Measurements from ENCODE around the gene TNFRSF1B. TPM values are rescaled to one million over a fixed set of nuclear protein-coding genes. Genes with fewer than 3 reads are reported as not detected.

Gene TNFRSF1B
- polyA plus RNA-seq, 1 donor (not counting 4 experiments of a cell fraction or from before 2014, with no cell fraction given): 0.04 TPM

- no peak overlapping the region for H2AFZ ChIP-seq (ENCODE audit: control insufficient read depth, low read length)
- dilution Hi-C loops (cut with MboI; ENCODE audit: extremely low pct_ligation_motif_present, low sequenced_read_pairs): no loop called here
- no peak for FAIRE-seq
Measured at GRCh38 chr1:12228979-12229378, 62.2 kb downstream of the TNFRSF1B start.

GRCh38 chr1:12229386-12229834 lies 62.6 kb downstream of the TNFRSF1B start:
- no peak overlapping the region for H3K4me3 ChIP-seq (ENCODE audit: control insufficient read depth in 2 of 3, extremely low read depth in 1 of 3, insufficient read depth in 2 of 3, low read depth in 1 of 3, low read length in 3 of 3)
- peak overlapping the region; percentile 91 for H2AFZ ChIP-seq (ENCODE audit: control insufficient read depth, low read length)
- no peaks in the 10 kb centered on the region for H3K36me3 ChIP-seq (ENCODE audit: control insufficient read depth in 2 of 2, extremely low read depth in 1 of 2, insufficient read depth in 2 of 2, low read length in 2 of 2)
- DNase-seq (ENCODE audit: low read depth, low spot score): no peak
- H3K27me3 ChIP-seq (ENCODE audit: control insufficient read depth, extremely low read depth, insufficient read depth, low read length): no peaks in the 10 kb centered on the region
- H3K9me3 ChIP-seq (ENCODE audit: control insufficient read depth, low read depth, low read length): no peaks in the 10 kb centered on the region
- no peaks in the 10 kb centered on the region for H4K20me1 ChIP-seq (ENCODE audit: control insufficient read depth, extremely low read depth, insufficient read depth, low read length)
- no peak overlapping the region for H3K27ac ChIP-seq (ENCODE audit: control insufficient read depth, insufficient read depth, low read length)
- H3K4me1 ChIP-seq (ENCODE audit: control insufficient read depth, extremely low read depth, insufficient read depth, low read length): peaks cover 18% of the 10 kb centered on the region
- H3K4me2 ChIP-seq (ENCODE audit: control insufficient read depth, extremely low read depth, insufficient read depth, low read depth, low read length): peak overlapping the region; percentile 32
- FAIRE-seq: no peak
- dilution Hi-C loops (cut with MboI; ENCODE audit: extremely low pct_ligation_motif_present, low sequenced_read_pairs): no loop called here
- no peaks in the 10 kb centered on the region for H3K9me1 ChIP-seq (ENCODE audit: control insufficient read depth, extremely low read depth, insufficient read depth, low read length)
- H3K9ac ChIP-seq (ENCODE audit: control insufficient read depth, extremely low read depth, insufficient read depth, low read length): peak overlapping the region; percentile 92
- peaks cover 30% of the 10 kb centered on the region for H3K79me2 ChIP-seq (ENCODE audit: control insufficient read depth, insufficient read depth, low read length)
- TF ChIP-seq EZH2 (IDR thresholded peaks at IDR 0.05; ENCODE audit: low read length) (no peak), CTCF (optimal IDR thresholded peaks at IDR 0.05 in 1 of 3, IDR thresholded peaks at IDR 0.05 in 1 of 3, conservative IDR thresholded peaks at IDR 0.05 in 1 of 3; ENCODE audit: extremely low read depth in 1 of 3, insufficient read depth in 2 of 3, low read length in 3 of 3) (no peak)

More at GRCh38 chr1:12228979-12229378, 62.2 kb downstream of the TNFRSF1B start:
- Histone ChIP-seq H3K27ac (ENCODE audit: control insufficient read depth, insufficient read depth, low read length) (no peak overlapping the region), H3K27me3 (ENCODE audit: control insufficient read depth, extremely low read depth, insufficient read depth, low read length) (no peaks in the 10 kb centered on the region), H3K36me3 (ENCODE audit: control insufficient read depth in 2 of 2, extremely low read depth in 1 of 2, insufficient read depth in 2 of 2, low read length in 2 of 2) (no peaks in the 10 kb centered on the region), H3K4me3 (ENCODE audit: control insufficient read depth in 2 of 3, extremely low read depth in 1 of 3, insufficient read depth in 2 of 3, low read depth in 1 of 3, low read length in 3 of 3) (no peak overlapping the region), H3K79me2 (ENCODE audit: control insufficient read depth, insufficient read depth, low read length) (peaks cover 27% of the 10 kb centered on the region), H3K4me2 (ENCODE audit: control insufficient read depth, extremely low read depth, insufficient read depth, low read depth, low read length) (no peak overlapping the region), H4K20me1 (ENCODE audit: control insufficient read depth, extremely low read depth, insufficient read depth, low read length) (no peaks in the 10 kb centered on the region), H3K9me3 (ENCODE audit: control insufficient read depth, low read depth, low read length) (no peaks in the 10 kb centered on the region), H3K9me1 (ENCODE audit: control insufficient read depth, extremely low read depth, insufficient read depth, low read length) (no peaks in the 10 kb centered on the region), H3K9ac (ENCODE audit: control insufficient read depth, extremely low read depth, insufficient read depth, low read length) (no peak overlapping the region), H3K4me1 (ENCODE audit: control insufficient read depth, extremely low read depth, insufficient read depth, low read length) (peaks cover 18% of the 10 kb centered on the region)
- TF ChIP-seq CTCF (optimal IDR thresholded peaks at IDR 0.05 in 1 of 3, IDR thresholded peaks at IDR 0.05 in 1 of 3, conservative IDR thresholded peaks at IDR 0.05 in 1 of 3; ENCODE audit: extremely low read depth in 1 of 3, insufficient read depth in 2 of 3, low read length in 3 of 3) (no peak), EZH2 (IDR thresholded peaks at IDR 0.05; ENCODE audit: low read length) (no peak)
- no peak for DNase-seq (ENCODE audit: low read depth, low spot score)

Measured in keratinocyte (primary cell).